ENCODE results near the gene UBE2D2.
"Not testable (repeated sequence)": the region's sequence is repeated elsewhere in the genome, so short reads cannot be mapped to it uniquely, and the experiment has no call there.

Gene UBE2D2

DNA sequence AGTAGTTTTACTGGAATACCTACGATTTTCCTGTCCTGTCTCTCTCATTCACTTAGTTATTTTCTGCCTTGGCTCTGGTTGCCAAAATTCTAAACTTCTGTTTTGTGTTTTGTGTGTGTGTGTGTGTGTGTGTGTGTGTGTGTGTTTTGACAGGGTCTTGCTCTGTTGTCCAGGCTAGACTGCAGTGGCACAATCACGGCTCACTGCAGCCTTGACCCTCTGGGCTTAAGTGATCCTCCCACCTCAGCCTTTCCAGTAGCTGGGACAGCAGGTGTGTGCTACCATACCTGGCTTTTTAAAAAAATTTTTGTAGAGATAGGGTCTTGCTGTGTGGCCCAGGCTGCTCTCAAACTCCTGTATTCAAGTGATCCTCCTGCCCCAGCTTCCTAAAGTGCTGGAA lies 17.2 kb downstream of the UBE2D2 start:
- H3K27me3 ChIP-seq (ENCODE audit: insufficient read depth, poor library complexity, severe bottlenecking), result no peaks in the 10 kb centered on the region
- TF ChIP-seq CTCF (IDR thresholded peaks at IDR 0.05; ENCODE audit: insufficient read depth, low read length) (no peak), POLR2AphosphoS5 (IDR thresholded peaks at IDR 0.05; ENCODE audit: low read depth) (no peak), GABPA (IDR thresholded peaks at IDR 0.05; ENCODE audit: low read depth) (no peak), SPI1 (IDR thresholded peaks at IDR 0.05; ENCODE audit: borderline replicate concordance, low read depth) (no peak)
- TF ChIP-seq, protein P1, sequence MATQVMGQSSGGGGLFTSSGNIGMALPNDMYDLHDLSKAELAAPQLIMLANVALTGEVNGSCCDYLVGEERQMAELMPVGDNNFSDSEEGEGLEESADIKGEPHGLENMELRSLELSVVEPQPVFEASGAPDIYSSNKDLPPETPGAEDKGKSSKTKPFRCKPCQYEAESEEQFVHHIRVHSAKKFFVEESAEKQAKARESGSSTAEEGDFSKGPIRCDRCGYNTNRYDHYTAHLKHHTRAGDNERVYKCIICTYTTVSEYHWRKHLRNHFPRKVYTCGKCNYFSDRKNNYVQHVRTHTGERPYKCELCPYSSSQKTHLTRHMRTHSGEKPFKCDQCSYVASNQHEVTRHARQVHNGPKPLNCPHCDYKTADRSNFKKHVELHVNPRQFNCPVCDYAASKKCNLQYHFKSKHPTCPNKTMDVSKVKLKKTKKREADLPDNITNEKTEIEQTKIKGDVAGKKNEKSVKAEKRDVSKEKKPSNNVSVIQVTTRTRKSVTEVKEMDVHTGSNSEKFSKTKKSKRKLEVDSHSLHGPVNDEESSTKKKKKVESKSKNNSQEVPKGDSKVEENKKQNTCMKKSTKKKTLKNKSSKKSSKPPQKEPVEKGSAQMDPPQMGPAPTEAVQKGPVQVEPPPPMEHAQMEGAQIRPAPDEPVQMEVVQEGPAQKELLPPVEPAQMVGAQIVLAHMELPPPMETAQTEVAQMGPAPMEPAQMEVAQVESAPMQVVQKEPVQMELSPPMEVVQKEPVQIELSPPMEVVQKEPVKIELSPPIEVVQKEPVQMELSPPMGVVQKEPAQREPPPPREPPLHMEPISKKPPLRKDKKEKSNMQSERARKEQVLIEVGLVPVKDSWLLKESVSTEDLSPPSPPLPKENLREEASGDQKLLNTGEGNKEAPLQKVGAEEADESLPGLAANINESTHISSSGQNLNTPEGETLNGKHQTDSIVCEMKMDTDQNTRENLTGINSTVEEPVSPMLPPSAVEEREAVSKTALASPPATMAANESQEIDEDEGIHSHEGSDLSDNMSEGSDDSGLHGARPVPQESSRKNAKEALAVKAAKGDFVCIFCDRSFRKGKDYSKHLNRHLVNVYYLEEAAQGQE (IDR thresholded peaks at IDR 0.05; ENCODE audit: insufficient replicate concordance, low read depth), result no peak
- no peak overlapping the region for H3K4me3 ChIP-seq (replicated peaks; ENCODE audit: insufficient read depth, low read length)
- H3K27ac ChIP-seq (replicated peaks), result no peak overlapping the region
- no peak for DNase-seq (ENCODE audit: low read depth in 1 of 2, low spot score in 1 of 2)

DNA sequence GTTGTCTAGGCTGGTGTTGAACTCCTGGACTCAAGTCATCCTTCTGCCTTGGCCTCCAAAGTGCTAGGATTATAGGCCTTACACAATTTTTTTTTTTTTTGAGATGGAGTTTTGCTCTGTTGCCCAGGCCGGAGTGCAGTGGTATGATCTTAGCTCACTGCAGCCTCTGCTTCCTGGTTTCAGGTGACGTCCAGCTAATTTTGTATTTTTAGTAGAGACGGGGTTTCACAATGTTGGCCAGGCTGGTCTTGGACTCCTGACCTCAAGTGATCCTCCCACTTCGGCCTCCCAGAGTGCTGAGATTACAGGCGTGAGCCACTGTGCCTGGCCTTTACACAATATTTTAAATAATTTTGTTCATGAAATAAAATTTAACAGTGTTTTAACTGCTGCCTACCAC lies 21.0 kb downstream of the UBE2D2 start:
- H3K27me3 ChIP-seq (ENCODE audit: insufficient read depth, poor library complexity, severe bottlenecking); DNase-seq (ENCODE audit: low read depth in 1 of 2, low spot score in 1 of 2); H3K27ac ChIP-seq (replicated peaks); H3K4me3 ChIP-seq (replicated peaks; ENCODE audit: insufficient read depth, low read length): not testable (repeated sequence)

DNA sequence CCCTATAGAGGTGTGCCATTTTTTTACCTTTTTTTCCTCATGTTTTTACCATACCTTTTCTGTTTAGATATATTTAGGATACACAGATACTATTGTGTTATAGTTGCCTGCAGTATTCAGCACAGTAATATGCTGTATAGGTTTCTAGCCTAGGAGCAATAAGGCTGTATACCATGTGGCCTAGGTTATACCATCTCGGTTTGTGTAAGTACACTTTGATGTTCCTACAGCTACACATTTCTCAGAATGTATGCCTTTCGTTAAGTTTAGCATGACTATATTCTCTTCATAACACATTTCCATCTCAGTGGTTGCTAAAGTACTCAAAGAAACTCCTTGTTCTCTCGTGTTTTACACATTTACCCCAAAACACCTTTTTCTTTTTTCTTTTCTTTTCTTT lies 23.0 kb downstream of the UBE2D2 start:
- Histone ChIP-seq H3K4me3 (replicated peaks; ENCODE audit: insufficient read depth, low read length) (no peak overlapping the region), H3K27ac (replicated peaks) (no peak overlapping the region), H3K27me3 (ENCODE audit: insufficient read depth, poor library complexity, severe bottlenecking) (no peaks in the 10 kb centered on the region)
- DNase-seq (ENCODE audit: low read depth in 1 of 2, low spot score in 1 of 2), result no peak
- TF ChIP-seq, protein P1 (IDR thresholded peaks at IDR 0.05; ENCODE audit: insufficient replicate concordance, low read depth), result no peak
- no peak for TF ChIP-seq POLR2AphosphoS5 (IDR thresholded peaks at IDR 0.05; ENCODE audit: low read depth)

GRCh38 chr5:139588116-139588515 lies 27.0 kb downstream of the UBE2D2 start:
- H3K27ac ChIP-seq (replicated peaks); H3K4me3 ChIP-seq (replicated peaks; ENCODE audit: insufficient read depth, low read length); H3K27me3 ChIP-seq (ENCODE audit: insufficient read depth, poor library complexity, severe bottlenecking); DNase-seq (ENCODE audit: low read depth in 1 of 2, low spot score in 1 of 2): not testable (repeated sequence)

- H3K27ac ChIP-seq (replicated peaks), result no peak overlapping the region
- H3K4me3 ChIP-seq (replicated peaks; ENCODE audit: insufficient read depth, low read length), result no peak overlapping the region
These were observed 27.8 kb downstream of the UBE2D2 start for GRCh38 chr5:139588962-139589361.

More at GRCh38 chr5:139588962-139589361, 27.8 kb downstream of the UBE2D2 start:
- no peaks in the 10 kb centered on the region for H3K27me3 ChIP-seq (ENCODE audit: insufficient read depth, poor library complexity, severe bottlenecking)
- DNase-seq (ENCODE audit: low read depth in 1 of 2, low spot score in 1 of 2), result no peak
- TF ChIP-seq POLR2AphosphoS5 (IDR thresholded peaks at IDR 0.05; ENCODE audit: low read depth), result no peak
- no peak for TF ChIP-seq CTCF (IDR thresholded peaks at IDR 0.05; ENCODE audit: insufficient read depth, low read length)
- TF ChIP-seq, protein P1 (IDR thresholded peaks at IDR 0.05; ENCODE audit: insufficient replicate concordance, low read depth), result no peak
- TF ChIP-seq GABPA (IDR thresholded peaks at IDR 0.05; ENCODE audit: low read depth), result no peak
- no peak for TF ChIP-seq SPI1 (IDR thresholded peaks at IDR 0.05; ENCODE audit: borderline replicate concordance, low read depth)

All from HL-60 (cell line).